SU-DHL-6 (cell line): ENCODE results near the gene EEIG2.

ENCODE experiments used
- H2AFZ ChIP-seq: fragments of 200-600 bp; sonication (generic); 2 replicates; pipeline ENCODE4 v1.6.1; 2014; ENCODE audit warnings: low read depth, mild to moderate bottlenecking, moderate library complexity, mixed read lengths, antibody characterized with exemption, low read length; ENCODE audit not compliant: severe bottlenecking
- H3F3A ChIP-seq: fragments of 200-600 bp; shearing (Covaris generic); 2 replicates; pipeline ENCODE4 v1.6.0; 2016; ENCODE audit warnings: antibody characterized with exemption, mild to moderate bottlenecking; ENCODE audit not compliant: insufficient read depth
- H3K27ac ChIP-seq: fragments of 200-600 bp; sonication (generic); 2 replicates; pipeline ENCODE4 v1.5.1; 2016; ENCODE audit warnings: low read depth, mild to moderate bottlenecking, low read length, moderate library complexity, mixed read lengths
- H3K27me3 ChIP-seq: fragments of 200-600 bp; sonication (generic), shearing (Covaris generic); 2 replicates; pipeline ENCODE4 v1.6.0; 2014; ENCODE audit warnings: mild to moderate bottlenecking, low read length
- H3K36me3 ChIP-seq: fragments of 200-600 bp; sonication (generic); 2 replicates; pipeline ENCODE4 v1.6.1; 2014; ENCODE audit warnings: mild to moderate bottlenecking, low read length, mixed read lengths
- H3K4me2 ChIP-seq: fragments of 300-600, 200-600 bp; shearing (Covaris generic), sonication (generic); 2 replicates; pipeline ENCODE4 v1.6.0; 2014; ENCODE audit warnings: low read length, low read depth, mild to moderate bottlenecking; ENCODE audit not compliant: poor library complexity, severe bottlenecking
- H3K4me3 ChIP-seq: fragments of 200-600 bp; sonication (generic); 2 replicates; pipeline ENCODE4 v1.5.1; 2014; ENCODE audit warnings: antibody characterized with exemption, low read length, mild to moderate bottlenecking, mixed read lengths; ENCODE audit not compliant: insufficient read depth, poor library complexity, severe bottlenecking
- H3K79me2 ChIP-seq: fragments of 200-600 bp; sonication (generic); 2 replicates; pipeline ENCODE4 v1.6.1; 2014; ENCODE audit warnings: mild to moderate bottlenecking, low read length, moderate library complexity; ENCODE audit not compliant: insufficient read depth
- H3K9ac ChIP-seq: fragments of 200-600 bp; sonication (generic); 2 replicates; pipeline ENCODE4 v1.7.0; 2014; ENCODE audit warnings: mild to moderate bottlenecking, low read length
- H3K9me2 ChIP-seq: fragments of 200-600 bp; sonication (generic); replicated peaks from 2 replicates; pipeline ENCODE4 v1.6.1; 2014; ENCODE audit warnings: low read length; ENCODE audit not compliant: insufficient read depth
- H3K9me3 ChIP-seq: fragments of 200-600 bp; sonication (generic); 2 replicates; pipeline ENCODE4 v1.6.1; 2014; ENCODE audit warnings: low read length, mixed read lengths; ENCODE audit not compliant: insufficient read depth
- H4K20me1 ChIP-seq: fragments of 200-600 bp; sonication (generic); 2 replicates; pipeline ENCODE4 v1.6.1; 2014; ENCODE audit warnings: low read depth, mild to moderate bottlenecking, antibody characterized with exemption, low read length, moderate library complexity, mixed read lengths
- EZH2phosphoT487 ChIP-seq: fragments of 200-600 bp; sonication (generic), shearing (Covaris generic); conservative IDR thresholded peaks from 2 replicates; pipeline ENCODE4 v1.6.1; 2018; ENCODE audit warnings: mild to moderate bottlenecking, antibody characterized with exemption, low read length, moderate library complexity, mixed read lengths
- TF ChIP-seq, protein P1 (sequence below): fragments of 200-600 bp; sonication (generic); IDR thresholded peaks from one replicate; pipeline ENCODE4 v1.5.1; 2017; ENCODE audit warnings: antibody characterized with exemption, mild to moderate bottlenecking, low read length, moderate library complexity; ENCODE audit not compliant: insufficient read depth, poor library complexity, severe bottlenecking

Gene EEIG2

DNA sequence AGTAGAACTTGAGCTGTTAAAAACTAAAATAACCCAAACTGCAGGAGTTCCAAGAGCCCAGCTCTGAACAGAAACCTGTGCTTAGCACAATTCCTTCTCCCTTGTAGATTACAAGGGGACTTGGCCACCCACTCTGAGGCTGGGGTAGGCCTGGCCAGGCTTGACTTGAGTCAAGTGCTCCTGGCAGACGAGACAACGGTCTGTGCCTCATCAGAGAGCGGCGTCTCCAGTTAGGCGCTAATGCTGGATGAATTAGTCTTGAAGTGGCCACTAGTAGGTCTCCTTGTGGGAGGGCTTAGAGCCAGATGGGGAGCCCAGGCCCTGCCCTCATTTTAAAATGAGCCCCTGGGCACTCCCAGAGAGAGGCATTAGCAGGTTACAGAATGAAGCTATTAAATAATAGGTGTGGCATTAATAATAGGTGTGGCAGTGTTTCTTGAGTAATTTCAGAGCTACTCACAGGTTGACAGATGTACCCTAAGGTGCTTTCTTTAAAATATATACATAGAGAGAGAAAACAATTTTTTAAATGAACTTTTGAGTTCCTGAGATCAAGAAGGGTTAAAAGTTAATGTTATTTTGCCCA, 1.1 kb downstream of the EEIG2 start:
- no peaks in the 10 kb centered on the region for H4K20me1 ChIP-seq
- H3K79me2 ChIP-seq = no peaks in the 10 kb centered on the region
- H3K9me2 ChIP-seq = no peaks in the 10 kb centered on the region
- peak overlapping the region; percentile 66 for H3K4me3 ChIP-seq
- H3K4me2 ChIP-seq = peak overlapping the region; percentile 72
- no peaks in the 10 kb centered on the region for H3K27me3 ChIP-seq
- TF ChIP-seq, protein P1, sequence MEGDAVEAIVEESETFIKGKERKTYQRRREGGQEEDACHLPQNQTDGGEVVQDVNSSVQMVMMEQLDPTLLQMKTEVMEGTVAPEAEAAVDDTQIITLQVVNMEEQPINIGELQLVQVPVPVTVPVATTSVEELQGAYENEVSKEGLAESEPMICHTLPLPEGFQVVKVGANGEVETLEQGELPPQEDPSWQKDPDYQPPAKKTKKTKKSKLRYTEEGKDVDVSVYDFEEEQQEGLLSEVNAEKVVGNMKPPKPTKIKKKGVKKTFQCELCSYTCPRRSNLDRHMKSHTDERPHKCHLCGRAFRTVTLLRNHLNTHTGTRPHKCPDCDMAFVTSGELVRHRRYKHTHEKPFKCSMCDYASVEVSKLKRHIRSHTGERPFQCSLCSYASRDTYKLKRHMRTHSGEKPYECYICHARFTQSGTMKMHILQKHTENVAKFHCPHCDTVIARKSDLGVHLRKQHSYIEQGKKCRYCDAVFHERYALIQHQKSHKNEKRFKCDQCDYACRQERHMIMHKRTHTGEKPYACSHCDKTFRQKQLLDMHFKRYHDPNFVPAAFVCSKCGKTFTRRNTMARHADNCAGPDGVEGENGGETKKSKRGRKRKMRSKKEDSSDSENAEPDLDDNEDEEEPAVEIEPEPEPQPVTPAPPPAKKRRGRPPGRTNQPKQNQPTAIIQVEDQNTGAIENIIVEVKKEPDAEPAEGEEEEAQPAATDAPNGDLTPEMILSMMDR = no peak
- H3K27ac ChIP-seq = peak overlapping the region; percentile 33; the same call in 1 of the 2 replicates
- H3K9me3 ChIP-seq = no peaks in the 10 kb centered on the region
- H3K36me3 ChIP-seq = no peaks in the 10 kb centered on the region
- H3K9ac ChIP-seq = peak overlapping the region; percentile 59
- H3F3A ChIP-seq = peaks cover 11% of the 10 kb centered on the region
- H2AFZ ChIP-seq = peak overlapping the region; percentile 81

GRCh38 chr1:108561689-108562326, 1.9 kb downstream of the EEIG2 start:
- Histone ChIP-seq H3K36me3 (no peaks in the 10 kb centered on the region), H3K9me3 (no peaks in the 10 kb centered on the region), H3K4me3 (no peak overlapping the region), H3K9ac (no peak overlapping the region), H3K9me2 (no peaks in the 10 kb centered on the region), H2AFZ (no peak overlapping the region), H3K27me3 (no peaks in the 10 kb centered on the region), H3F3A (peaks cover 11% of the 10 kb centered on the region), H3K27ac (peak overlapping the region; percentile 1; the same call in 1 of the 2 replicates), H3K4me2 (peak overlapping the region; percentile 72), H3K79me2 (no peaks in the 10 kb centered on the region), H4K20me1 (no peaks in the 10 kb centered on the region)
- TF ChIP-seq, protein P1 = peak; percentile 78
- TF ChIP-seq EZH2phosphoT487 = no peak

- no peaks in the 10 kb centered on the region for H3K27me3 ChIP-seq
- H4K20me1 ChIP-seq = no peaks in the 10 kb centered on the region
- H2AFZ ChIP-seq = no peak overlapping the region
- TF ChIP-seq, protein P1 = no peak
- TF ChIP-seq EZH2phosphoT487 = no peak
- no peak overlapping the region for H3K4me3 ChIP-seq
- H3K9me3 ChIP-seq = no peaks in the 10 kb centered on the region
- H3K4me2 ChIP-seq = no peak overlapping the region
- H3F3A ChIP-seq = peaks cover 11% of the 10 kb centered on the region
- no peak overlapping the region for H3K9ac ChIP-seq
- H3K36me3 ChIP-seq = no peaks in the 10 kb centered on the region
- H3K79me2 ChIP-seq = no peaks in the 10 kb centered on the region
- no peaks in the 10 kb centered on the region for H3K9me2 ChIP-seq
- no peak overlapping the region for H3K27ac ChIP-seq
These were observed 3.9 kb downstream of the EEIG2 start for GRCh38 chr1:108563808-108564207.
